ENCODE data around the gene AP2A1. TPM values are rescaled to one million over a fixed set of nuclear protein-coding genes. Genes with fewer than 3 reads are reported as not detected.

Gene AP2A1
- total RNA-seq, 1 experiment from 2014 or later, result 119 TPM

GRCh38 chr19:49812997-49813861 lies 46.4 kb downstream of the AP2A1 start, which contains the start of gene FUZ (continued):
- TF ChIP-seq ARID4B (CRISPR knock-in tag; IDR thresholded peaks at IDR 0.05; ENCODE audit: borderline replicate concordance) (0 out of 2 replicates have a peak, but pooled peaks have one; percentile 37), USF2 (CRISPR knock-in tag; IDR thresholded peaks at IDR 0.05) (peak; percentile 59; the same call in 1 of the 2 replicates), EMX1 (CRISPR knock-in tag; IDR thresholded peaks at IDR 0.05) (no peak), HMGA2 (CRISPR knock-in tag; IDR thresholded peaks at IDR 0.05) (no peak), RORB (CRISPR knock-in tag; IDR thresholded peaks at IDR 0.05) (no peak), MAX (CRISPR knock-in tag; IDR thresholded peaks at IDR 0.05) (peak; percentile 73; the same call in 1 of the 2 replicates)

GRCh38 chr19:49814010-49814409 lies 47.2 kb downstream of the AP2A1 start:
- Mint-ChIP-seq H3K36me3 (peaks cover 5% of the 10 kb centered on the region; the same call in 1 of the 2 replicates), H3K4me3 (no peak overlapping the region), H3K4me1 (peaks cover 25% of the 10 kb centered on the region), H3K9me3 (no peaks in the 10 kb centered on the region), H3K27me3 (ENCODE audit: low read depth) (peaks cover 5% of the 10 kb centered on the region; the same call in 1 of the 2 replicates), H3K27ac (peak overlapping the region; percentile 92)
- POLR2A ChIA-PET, result interaction anchor here (0.9 to 1.5 kb wide), 4 partner anchors 12 to 138 kb away, joined by 5 to 11 read pairs (median 6); partner anchors contain the start of gene PTOV1
- no peak for ATAC-seq
- no peak for DNase-seq (ENCODE audit: low spot score)
- CTCF ChIA-PET, result interaction anchor here (1.0 to 2.5 kb wide), 14 partner anchors 9 to 174 kb away, joined by 3 to 22 read pairs (median 6); partner anchors contain the start of genes ADM5, AP2A1, PTOV1 and RRAS
- no peak for TF ChIP-seq ZNF281 (CRISPR knock-in tag; IDR thresholded peaks at IDR 0.05)
- TF ChIP-seq JUN (CRISPR knock-in tag; IDR thresholded peaks at IDR 0.05), result no peak
- TF ChIP-seq OVOL2 (CRISPR knock-in tag; IDR thresholded peaks at IDR 0.05; ENCODE audit: borderline replicate concordance), result no peak
- no peak for TF ChIP-seq ZMAT4 (CRISPR knock-in tag; IDR thresholded peaks at IDR 0.05)
- no peak for TF ChIP-seq CREM (CRISPR knock-in tag; IDR thresholded peaks at IDR 0.05)
- TF ChIP-seq EMX1 (CRISPR knock-in tag; IDR thresholded peaks at IDR 0.05), result no peak
- no peak for TF ChIP-seq AFF4 (CRISPR knock-in tag; IDR thresholded peaks at IDR 0.05; ENCODE audit: borderline replicate concordance)
- no peak for TF ChIP-seq GRHL2 (CRISPR knock-in tag; IDR thresholded peaks at IDR 0.05; ENCODE audit: insufficient replicate concordance, severe bottlenecking)
- no peak for TF ChIP-seq ETV6 (CRISPR knock-in tag; IDR thresholded peaks at IDR 0.05)
- no peak for TF ChIP-seq ZNF396 (CRISPR knock-in tag; IDR thresholded peaks at IDR 0.05; ENCODE audit: borderline replicate concordance)
- no peak for TF ChIP-seq TEAD1 (CRISPR knock-in tag; IDR thresholded peaks at IDR 0.05)
- no peak for TF ChIP-seq MYBL2 (CRISPR knock-in tag; IDR thresholded peaks at IDR 0.05)
- no peak for TF ChIP-seq MLX (CRISPR knock-in tag; IDR thresholded peaks at IDR 0.05)
- TF ChIP-seq IRF2 (CRISPR knock-in tag; IDR thresholded peaks at IDR 0.05; ENCODE audit: borderline replicate concordance, low read depth), result no peak
- TF ChIP-seq ZNF671 (CRISPR knock-in tag; IDR thresholded peaks at IDR 0.05), result no peak
- no peak for TF ChIP-seq NFE2L1 (CRISPR knock-in tag; IDR thresholded peaks at IDR 0.05)
